ENCODE results near the gene MAPK6. TPM values are rescaled to one million over a fixed set of nuclear protein-coding genes. Genes with fewer than 3 reads are reported as not detected.
A peak's percentile ranks its signal among the peaks of the same experiment; 100 is the strongest.

MAPK6 gene
- total RNA-seq, 1 donor from 2014 or later = 67.2 TPM

DNA sequence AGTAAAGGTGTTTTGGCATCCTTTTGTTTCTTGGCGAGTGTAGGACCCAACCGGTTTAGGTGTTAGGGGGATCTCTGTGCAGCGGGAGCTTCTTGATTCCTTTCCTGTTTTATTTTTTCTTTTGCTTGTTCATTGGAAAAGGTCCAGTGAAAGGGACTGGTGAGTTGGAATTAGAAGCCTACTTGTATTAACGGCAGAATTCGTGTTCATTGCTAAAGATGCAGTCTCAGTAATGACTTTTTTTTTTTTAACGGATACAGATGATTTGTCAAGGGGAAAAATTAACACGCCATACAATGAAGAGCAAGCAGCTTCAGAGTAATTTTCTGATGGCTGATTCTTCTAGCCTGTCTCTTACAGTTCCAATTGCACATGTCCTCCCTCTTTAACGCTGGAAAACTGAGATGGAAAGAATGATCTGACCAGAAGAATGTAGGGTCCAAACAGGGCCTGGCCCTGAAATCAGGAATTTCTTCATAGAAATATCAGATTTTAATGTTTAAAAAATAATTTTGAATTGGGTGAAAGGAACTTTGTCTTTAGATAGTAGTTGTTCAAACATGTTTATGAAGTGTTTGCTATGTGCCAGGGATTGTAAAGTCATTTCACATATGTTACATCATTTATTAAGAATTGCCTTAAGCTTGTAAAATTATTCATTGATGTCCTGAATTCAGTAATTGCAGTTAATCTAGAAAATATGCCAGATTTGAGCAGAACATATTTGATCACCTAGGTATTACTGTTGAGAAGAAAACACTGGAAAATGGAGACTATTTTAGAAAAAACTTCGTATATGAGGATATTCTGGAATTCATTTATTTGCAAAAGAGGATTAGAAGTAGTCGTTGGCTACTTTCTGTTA, 1.4 kb downstream of the MAPK6 start:
- TF ChIP-seq CTCF (IDR thresholded peaks at IDR 0.05; ENCODE audit: insufficient read depth, low read length, poor library complexity, severe bottlenecking) = no peak
- DNase-seq (ENCODE audit: low read depth) = no peak
- peak overlapping the region; percentile 66 for H3K4me3 ChIP-seq (ENCODE audit: low read depth, low read length)
- H3K27me3 ChIP-seq (ENCODE audit: control insufficient read depth, insufficient read depth, low read length) = no peaks in the 10 kb centered on the region
- H3K36me3 ChIP-seq (ENCODE audit: control insufficient read depth, insufficient read depth, low read length) = no peaks in the 10 kb centered on the region

GRCh38 chr15:52021128-52021671, 2.2 kb downstream of the MAPK6 start:
- H3K27me3 ChIP-seq (ENCODE audit: control insufficient read depth, insufficient read depth, low read length) = no peaks in the 10 kb centered on the region
- peak; percentile 75 for DNase-seq (ENCODE audit: low read depth)
- H3K36me3 ChIP-seq (ENCODE audit: control insufficient read depth, insufficient read depth, low read length) = no peaks in the 10 kb centered on the region
- no peak for TF ChIP-seq CTCF (IDR thresholded peaks at IDR 0.05; ENCODE audit: insufficient read depth, low read length, poor library complexity, severe bottlenecking)
- H3K4me3 ChIP-seq (ENCODE audit: low read depth, low read length) = peak overlapping the region; percentile 66

DNA sequence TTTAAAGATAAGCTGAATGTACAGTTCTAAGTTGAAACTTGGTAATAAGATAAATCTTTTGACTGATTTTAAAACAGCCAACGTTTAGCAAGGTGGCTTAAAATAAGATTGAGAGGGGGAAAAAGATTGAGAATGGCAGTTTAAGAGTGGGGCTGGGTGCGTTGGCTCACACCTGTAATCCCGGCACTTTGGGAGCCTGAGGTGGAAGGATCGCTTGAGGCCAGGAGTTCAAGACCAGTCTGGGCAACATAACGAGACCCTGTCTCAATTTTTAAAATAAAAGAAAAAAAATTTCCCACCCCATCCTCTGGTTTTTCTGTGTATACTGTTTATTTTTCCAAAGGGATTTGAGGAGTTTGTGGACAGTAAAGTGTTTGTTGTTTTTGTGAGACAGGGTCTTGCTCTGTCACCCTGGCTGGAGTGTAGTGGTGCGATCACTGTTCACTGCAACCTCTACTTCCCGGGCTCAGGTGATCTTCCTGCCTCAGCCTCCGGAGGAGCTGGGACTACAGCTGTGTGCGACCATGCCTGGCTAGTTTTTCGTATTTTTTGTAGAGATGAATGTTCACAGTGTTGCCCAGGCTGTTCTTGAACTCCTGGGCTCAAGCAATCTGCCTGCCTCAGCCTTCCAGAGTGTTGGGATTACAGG, 3.0 kb downstream of the MAPK6 start:
- Histone ChIP-seq H3K36me3 (ENCODE audit: control insufficient read depth, insufficient read depth, low read length) (no peaks in the 10 kb centered on the region), H3K4me3 (ENCODE audit: low read depth, low read length) (no peak overlapping the region), H3K27me3 (ENCODE audit: control insufficient read depth, insufficient read depth, low read length) (no peaks in the 10 kb centered on the region)
- no peak for TF ChIP-seq CTCF (IDR thresholded peaks at IDR 0.05; ENCODE audit: insufficient read depth, low read length, poor library complexity, severe bottlenecking)
- DNase-seq (ENCODE audit: low read depth) = no peak

GRCh38 chr15:52023169-52023922, 4.3 kb downstream of the MAPK6 start:
- Histone ChIP-seq H3K36me3 (ENCODE audit: control insufficient read depth, insufficient read depth, low read length) (no peaks in the 10 kb centered on the region), H3K4me3 (ENCODE audit: low read depth, low read length) (no peak overlapping the region), H3K27me3 (ENCODE audit: control insufficient read depth, insufficient read depth, low read length) (no peaks in the 10 kb centered on the region)
- no peak for TF ChIP-seq CTCF (IDR thresholded peaks at IDR 0.05; ENCODE audit: insufficient read depth, low read length, poor library complexity, severe bottlenecking)
- no peak for DNase-seq (ENCODE audit: low read depth)

DNA sequence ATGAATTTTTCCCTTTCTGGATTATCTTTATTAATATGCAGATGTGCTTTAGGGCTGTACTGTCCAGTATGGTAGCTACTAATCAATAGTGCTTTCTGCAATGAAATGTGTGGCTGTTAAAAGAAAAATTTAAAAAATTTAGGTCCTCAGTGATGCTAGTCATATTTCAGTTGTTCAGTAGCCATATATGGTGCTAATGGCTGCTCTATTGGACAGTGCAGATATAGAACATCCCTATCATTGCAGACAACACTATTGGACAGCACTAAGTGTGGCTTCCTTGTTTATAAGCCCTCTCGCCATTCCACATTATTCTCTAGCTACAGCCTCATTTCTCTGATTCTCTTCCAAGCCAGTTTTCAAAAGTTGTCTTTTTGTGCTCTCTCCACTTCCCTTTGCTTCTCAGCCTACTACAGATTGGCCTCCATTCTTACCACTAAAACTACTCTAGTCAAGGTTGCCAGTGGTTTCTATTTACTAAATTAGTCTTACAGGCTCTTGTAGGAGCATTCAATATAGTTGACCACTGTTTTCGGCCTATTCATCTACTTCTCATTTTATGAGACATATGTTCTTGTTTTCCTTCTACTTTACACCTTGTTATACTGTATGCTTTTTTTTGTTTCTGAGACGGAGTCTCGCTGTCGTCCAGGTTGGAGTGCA, 9.5 kb downstream of the MAPK6 start:
- H3K27me3 ChIP-seq (ENCODE audit: control insufficient read depth, insufficient read depth, low read length) = no peaks in the 10 kb centered on the region
- DNase-seq (ENCODE audit: low read depth) = no peak
- H3K4me3 ChIP-seq (ENCODE audit: low read depth, low read length) = no peak overlapping the region
- TF ChIP-seq CTCF (IDR thresholded peaks at IDR 0.05; ENCODE audit: insufficient read depth, low read length, poor library complexity, severe bottlenecking) = no peak
- no peaks in the 10 kb centered on the region for H3K36me3 ChIP-seq (ENCODE audit: control insufficient read depth, insufficient read depth, low read length)
